ENCODE measurements around the gene CAPN13.

GRCh38 chr2:30847841-30848240 lies 40.6 kb upstream of the CAPN13 start:
- TF ChIP-seq RAD21 (IDR thresholded peaks at IDR 0.05; ENCODE audit: low read length), result no peak
- no peak for TF ChIP-seq CTCF (IDR thresholded peaks at IDR 0.05)
- no peak for TF ChIP-seq RFX5 (IDR thresholded peaks at IDR 0.05; ENCODE audit: low read length)
- no peak for TF ChIP-seq SIN3A (IDR thresholded peaks at IDR 0.05; ENCODE audit: borderline replicate concordance, low read depth, low read length)

Data from SK-N-SH (cell line).